Activated CD4-positive, alpha-beta T cell treated with anti-CD3 and anti-CD28 coated beads, Interleukin-2, amount 50 U/mL, for 4 hours (primary cell): Measurements from ENCODE around the gene RAP1GDS1.
"Not testable (repeated sequence)": the region's sequence is repeated elsewhere in the genome, so short reads cannot be mapped to it uniquely, and the experiment has no call there.

Experiments
- DNase-seq, 2 experiments: peaks; one replicate each; pipeline ENCODE4 v3.0.0-alpha.2; 2020

The RAP1GDS1 gene

DNA sequence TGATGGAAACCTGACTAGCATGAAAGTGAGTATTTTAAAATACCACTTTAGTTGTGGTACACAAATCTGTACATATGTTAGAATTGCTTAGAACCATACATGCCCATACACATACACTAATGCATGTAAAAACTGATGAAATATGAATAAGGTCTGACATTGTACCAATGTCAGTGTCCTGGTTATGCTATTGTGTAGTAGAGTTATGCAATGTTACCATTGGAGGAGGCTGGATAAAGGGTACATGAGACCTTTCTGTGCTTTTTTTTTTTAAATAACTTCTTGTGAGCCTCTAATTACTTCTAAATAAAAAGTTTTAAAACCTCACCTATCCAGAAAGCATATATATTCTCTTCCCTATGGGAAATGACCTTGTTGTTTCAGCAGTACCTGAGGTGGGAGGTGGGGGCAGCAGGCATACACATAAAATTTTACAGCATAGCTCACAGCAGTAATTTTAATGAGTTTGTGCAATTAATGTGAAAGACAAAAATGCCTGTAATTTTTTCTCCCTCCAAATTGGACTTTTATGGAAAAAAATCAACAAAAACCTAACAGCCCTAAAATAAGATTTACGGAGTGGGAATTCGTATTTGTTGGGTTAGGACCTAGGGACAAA is 97.6 kb downstream of the RAP1GDS1 start:
- DNase-seq = no peak

DNA sequence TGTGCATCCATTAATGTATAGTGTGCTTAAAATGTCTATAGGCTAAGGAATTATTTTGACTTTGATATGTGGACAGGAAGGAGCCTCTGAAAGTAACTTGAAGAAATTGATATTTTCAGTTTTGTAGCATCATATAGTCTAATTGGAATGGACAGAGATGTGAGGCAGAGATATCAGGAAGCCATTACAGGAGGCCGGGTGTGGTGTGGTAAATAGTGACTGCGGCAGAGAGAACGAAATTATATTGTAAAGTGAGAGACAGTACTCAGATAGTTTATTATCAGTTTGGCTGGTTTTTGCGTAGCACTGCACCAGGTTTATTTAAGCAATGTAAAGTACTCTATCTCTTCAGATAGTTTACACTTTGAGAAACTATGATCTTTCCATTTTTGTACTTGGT is 98.5 kb downstream of the RAP1GDS1 start:
- DNase-seq = no peak

DNA sequence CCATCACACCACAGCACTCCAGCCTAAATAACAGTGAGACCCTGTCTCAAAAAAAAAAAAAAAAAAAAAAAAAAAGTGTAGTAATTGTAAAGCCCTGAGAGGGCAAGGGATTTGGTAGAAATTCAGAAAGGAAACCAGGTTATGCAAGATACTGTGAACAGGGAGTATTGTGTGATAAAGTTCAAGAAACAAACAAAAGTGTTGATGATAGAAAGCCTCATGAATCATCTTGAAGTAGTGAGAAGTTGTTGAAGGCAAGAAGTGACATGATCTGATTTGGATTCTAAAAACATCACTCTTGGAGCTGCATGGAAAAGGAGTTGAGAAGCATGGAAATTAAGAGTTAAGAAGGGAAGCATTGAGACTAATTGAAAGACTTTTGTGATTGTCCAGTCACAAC is 102.2 kb downstream of the RAP1GDS1 start:
- DNase-seq = no peak

DNA sequence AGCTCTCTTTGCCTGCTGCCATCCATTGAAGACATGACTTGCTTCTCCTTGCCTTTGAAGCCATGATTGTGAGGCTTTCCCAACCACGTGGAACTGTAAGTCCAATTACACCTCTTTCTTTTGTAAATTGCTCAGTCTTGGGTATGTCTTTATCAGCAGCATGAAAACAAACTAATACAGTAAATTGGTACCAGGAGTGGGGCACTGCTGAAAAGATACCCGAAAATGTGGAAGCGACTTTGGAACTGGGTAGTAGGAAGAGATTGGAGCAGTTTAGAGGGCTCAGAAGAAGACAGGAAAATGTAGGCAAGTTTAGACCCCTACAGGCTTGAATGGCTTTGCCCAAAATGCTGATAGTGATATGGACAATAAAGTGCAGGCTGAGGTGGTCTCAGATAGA is 105.1 kb downstream of the RAP1GDS1 start:
- DNase-seq = not testable (repeated sequence)

DNA sequence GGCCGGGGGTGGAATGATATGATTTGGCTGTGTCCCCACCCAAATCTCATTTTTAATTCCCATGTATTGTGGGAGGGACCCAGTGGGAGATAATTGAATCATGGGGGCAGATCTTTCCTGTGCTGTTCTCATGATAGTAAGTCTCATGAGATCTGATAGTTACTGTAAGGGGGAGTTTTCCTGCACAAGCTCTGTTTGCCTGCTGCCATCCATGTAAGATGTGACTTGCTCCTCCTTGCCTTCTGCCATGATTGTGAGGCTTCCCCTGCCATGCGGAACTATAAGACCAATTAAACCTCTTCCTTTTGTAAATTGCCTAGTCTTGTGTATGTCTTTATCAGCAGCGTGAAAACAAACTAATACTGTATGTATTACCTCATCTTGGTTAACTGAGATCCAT is 106.8 kb downstream of the RAP1GDS1 start:
- DNase-seq = not testable (repeated sequence)

DNA sequence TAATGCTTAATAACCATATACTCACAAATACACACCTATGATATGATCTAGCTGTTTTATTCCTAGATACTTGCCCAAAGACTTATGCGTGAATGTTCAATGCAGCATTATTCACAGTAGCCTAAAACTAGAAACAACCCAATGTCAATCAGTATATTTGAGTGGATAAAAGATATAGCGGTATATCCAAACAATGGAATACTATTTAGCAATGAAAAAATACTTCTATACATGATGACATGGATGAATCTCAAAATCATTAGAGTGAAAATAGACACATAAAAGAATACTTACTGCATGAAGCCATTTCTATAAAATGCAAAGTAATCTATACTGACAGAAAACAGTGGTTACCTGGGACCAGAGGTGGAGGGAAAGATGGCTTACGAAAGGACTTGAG is 108.1 kb downstream of the RAP1GDS1 start:
- DNase-seq = no peak

DNA sequence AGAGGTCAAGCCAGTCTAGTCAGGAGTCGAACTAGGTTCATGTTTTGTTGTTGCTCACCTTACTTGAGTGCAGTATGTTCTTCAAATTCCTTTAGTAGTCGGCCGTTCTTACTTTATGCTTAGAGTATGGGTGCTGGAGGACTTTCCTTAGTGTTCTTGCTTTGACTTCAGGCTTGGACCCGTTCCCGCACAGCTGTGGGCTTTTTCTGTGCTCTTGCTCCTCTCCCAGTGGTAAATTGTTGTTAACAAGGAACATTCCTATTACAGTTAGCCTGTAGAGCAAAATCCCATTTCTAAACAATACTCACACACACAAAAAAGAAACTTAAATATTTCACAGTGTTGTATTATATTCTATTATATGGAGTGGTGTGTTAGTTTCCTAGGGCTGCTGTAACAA is 113.5 kb downstream of the RAP1GDS1 start:
- no peak for DNase-seq

DNA sequence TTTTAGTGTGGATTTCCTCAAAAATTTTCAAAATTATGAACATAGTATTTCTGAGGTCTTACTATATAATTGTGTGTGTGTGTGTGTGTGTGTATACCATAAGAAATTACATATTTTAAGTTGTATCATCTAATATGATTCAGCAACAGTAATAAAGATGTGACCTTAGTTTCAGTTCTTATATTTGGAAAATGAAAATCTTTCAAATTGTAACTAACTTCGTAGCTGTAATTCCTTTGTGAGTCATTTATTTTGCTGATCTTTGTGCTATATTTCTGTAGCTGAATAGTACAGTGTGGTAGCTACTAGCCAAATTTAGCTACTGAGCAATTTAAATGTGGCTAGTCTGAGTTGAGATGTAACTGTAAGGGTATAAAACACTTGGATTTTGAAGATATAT is 116.4 kb downstream of the RAP1GDS1 start:
- no peak for DNase-seq

DNA sequence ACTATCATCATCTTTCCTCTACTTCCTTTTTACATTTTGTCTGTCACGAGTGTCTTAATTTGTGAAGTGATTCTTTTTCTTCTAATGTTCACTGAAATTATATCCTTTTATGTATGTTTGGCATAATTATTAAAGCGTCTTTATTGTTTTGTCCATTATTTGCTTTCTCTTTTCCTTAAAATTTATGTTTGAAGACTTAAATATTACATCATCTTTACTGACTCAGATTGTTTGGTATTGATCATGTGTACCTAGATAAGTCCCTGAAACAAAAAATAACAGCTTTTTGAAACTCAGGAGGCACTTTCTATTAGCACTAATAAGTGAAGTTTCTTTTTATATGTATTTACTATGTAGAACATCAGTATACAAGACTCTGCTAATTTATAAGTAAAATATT is 120.1 kb downstream of the RAP1GDS1 start:
- DNase-seq = no peak

DNA sequence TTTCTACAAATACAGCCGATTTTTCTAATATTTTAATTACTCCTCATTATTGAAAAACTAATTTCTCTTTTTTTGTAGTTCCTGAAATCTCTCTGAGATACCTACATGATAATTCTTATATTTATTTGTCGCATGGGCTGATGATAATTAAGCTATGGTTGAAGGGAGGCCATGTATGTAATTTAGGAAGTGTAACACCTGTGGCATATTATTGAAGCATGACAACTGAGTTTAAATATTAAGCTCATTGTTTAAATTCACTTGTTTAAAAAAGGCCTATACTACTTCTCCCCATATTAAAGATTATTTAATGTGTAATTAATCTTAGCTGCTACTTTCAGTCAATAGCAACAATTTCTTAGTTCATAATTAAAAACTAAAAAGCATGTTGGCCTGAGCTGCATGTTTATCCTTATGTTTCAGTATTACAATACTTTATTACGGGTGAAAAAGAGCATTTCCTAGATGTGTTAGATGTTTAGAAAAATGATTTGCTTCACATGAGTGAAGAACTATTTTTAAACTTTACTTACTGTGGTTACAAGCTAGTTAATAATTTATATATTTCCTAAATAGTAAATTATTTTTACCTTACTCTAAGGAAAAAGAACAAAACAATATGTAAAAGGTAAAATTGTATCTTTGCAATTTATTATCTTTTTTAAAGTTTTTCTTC is 122.4 kb downstream of the RAP1GDS1 start:
- no peak for DNase-seq

DNA sequence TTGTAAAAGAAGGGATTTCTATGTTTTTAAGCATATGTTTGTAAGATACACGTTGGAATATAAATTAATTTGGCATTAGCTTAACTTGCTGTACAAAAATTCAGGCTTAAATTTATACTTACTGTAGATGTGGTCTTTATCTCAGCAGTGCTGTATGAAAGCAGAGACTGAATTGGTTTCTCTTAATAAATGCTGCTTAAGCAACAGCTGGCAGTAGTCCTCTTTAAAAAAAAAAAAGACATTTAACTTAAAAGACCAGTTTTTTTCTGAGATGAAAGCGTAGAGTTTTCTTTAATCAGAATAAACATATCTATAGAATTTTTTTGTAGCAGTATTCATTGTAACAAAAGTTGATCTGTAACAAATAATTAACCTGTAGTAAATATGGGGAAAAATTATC is 124.6 kb downstream of the RAP1GDS1 start:
- no peak for DNase-seq

DNA sequence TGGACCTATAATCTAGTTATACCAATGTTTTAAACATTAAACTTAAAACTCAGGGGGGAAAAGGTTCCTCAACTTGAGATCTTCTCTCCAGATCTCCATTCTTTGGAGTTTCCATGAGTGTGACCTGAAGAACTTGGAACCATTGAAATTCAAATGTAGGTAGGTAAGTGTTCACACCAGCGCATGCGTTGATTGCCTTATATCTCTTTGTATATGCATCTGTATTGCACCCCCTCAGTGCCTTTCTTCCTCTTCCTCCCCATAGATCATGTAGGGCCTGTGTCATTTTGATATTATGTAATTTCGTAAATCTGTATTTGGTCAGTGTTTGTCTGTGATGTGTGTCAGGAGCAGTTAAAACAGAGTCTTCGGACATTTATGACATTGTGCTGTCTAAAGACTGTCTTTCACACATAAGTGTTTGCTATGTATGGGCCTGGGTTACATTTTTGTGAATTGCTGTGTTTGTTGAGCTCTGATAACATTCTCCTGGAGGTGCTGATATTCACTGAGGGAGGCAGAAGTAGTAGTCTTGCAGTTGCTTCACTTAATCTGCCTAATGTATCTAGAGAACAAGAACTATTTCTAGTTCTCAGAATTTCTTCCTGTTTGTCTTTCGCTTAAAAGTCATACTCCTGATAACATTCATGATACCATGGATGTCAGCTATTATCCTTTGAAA is 126.3 kb downstream of the RAP1GDS1 start:
- no peak for DNase-seq

DNA sequence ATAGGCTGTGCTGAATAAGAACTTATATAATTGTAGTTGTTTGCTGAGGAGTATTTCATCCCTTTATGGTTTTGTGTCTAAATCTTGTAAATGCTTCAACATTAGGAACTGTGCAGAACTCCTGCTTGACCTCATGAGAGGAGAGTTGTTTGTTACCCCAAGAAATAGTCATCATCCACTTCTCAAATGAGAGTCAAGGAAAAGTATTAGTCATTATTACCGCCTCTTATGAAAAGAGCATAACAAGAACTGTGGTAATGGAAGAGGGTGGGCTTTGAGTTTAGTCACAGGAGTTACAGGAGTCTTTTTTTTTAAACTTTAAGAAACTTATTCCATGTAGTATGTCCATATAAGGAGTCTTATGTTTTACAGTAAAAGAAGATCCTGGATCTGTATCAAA is 132.9 kb downstream of the RAP1GDS1 start:
- DNase-seq = no peak

DNA sequence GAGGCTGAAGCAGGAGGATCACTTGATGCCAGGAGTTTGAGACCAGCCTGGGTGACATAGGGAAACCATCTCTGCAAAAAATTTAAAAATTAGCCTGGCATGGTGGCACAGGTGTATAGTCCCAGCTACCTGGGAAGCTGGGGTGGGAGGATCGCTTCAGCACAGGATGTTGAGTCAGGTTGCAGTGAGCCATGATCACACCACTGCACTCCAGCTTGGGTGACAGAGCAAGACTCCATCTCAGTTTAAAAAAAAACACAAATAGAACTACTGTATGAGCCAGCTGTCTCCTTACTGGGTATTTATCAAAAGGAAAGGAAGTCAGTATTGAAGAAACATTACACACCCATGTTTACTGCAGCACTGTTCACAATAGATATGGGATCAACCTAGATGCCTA is 138.7 kb downstream of the RAP1GDS1 start:
- DNase-seq = no peak

DNA sequence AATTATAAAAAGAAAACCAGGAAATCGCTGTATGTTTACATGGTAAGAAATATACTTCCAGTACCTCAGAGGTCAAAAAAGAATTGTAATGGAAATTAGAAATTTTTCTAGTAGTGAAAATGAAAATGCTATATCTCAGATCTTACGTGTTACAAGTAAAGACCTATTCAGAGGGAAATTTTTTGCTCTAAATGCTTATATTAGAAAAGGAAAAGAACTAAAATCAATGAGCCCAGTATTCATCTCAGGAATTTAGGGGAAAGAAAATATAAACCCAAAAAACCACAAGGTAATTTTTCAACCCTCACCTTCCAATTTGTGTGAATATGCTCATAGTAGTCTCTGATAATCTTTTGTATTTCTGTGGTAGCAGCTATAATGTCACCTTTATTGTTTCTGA is 145.6 kb downstream of the RAP1GDS1 start:
- DNase-seq = no peak

DNA sequence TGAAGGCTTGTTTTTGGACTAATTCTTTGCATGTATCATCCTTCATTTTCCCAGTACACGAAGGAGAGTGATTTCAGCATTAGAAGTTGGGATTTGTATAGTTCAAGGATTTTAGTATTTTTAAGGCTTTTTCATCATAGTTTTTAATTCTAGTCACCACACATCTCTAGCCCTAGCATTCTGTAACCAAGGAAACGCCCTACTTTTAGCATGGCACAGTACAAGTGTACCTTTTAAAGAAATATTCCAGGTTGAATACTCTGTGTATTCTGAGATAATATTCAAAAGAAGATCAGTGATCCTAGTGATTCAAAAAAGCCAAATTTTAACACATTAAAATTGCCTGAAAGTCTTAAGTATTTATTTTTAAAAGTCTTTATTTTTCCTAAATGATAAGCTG is 150.5 kb downstream of the RAP1GDS1 start:
- DNase-seq = no peak

DNA sequence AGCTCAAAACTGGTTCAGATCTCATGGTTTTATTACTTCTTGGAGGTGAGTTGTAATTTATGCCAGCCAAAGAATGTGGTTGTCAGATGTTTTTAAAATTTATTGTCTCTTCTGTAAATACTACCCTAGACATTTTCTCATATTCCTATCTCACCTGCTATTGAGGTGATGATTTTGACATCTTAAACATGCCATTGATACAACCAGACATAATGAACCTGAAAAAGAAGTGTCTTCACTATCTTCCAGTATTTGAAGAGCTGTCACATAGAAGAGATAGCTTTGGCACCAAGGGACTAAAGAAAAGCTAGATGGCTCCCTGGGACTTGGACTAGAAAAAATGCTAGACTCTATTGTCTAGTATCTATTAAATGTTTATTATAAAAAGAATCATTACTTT is 155.7 kb downstream of the RAP1GDS1 start:
- DNase-seq = no peak

DNA sequence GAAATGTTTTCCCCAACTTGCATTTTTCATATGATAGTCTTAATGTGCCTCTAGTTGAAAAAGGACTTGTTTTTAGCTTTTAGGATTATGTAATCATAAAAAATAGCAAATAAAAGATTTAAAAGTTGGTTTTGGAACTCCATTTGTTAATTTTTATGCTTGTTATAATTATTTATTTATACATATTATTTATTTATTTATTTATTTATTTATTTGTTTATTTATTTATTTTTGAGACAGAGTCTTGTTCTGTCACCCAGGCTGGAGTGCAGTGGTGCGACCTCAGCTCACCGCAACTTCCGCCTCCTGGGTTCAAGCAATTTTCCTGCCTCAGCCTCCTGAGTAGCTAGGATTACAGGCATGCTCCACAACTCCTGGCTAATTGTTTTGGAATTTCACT is 159.0 kb downstream of the RAP1GDS1 start:
- not testable (repeated sequence) for DNase-seq

DNA sequence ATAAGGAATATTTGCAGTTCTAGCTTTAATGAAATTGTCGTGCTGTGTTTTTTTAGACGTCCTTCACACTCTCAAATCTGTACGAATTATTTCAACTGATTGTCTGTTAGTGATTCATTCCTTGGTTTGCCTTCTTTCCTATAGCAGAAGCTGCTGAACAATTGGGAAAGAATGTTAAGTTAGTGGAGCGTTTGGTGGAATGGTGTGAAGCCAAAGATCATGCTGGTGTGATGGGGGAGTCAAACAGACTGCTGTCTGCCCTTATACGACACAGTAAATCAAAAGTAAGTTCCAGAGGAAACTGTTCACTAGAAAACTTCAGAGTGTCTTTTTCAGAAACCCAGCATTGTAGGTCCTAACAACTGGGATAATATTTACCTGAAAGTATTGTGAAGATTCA is 159.9 kb downstream of the RAP1GDS1 start:
- DNase-seq = no peak

DNA sequence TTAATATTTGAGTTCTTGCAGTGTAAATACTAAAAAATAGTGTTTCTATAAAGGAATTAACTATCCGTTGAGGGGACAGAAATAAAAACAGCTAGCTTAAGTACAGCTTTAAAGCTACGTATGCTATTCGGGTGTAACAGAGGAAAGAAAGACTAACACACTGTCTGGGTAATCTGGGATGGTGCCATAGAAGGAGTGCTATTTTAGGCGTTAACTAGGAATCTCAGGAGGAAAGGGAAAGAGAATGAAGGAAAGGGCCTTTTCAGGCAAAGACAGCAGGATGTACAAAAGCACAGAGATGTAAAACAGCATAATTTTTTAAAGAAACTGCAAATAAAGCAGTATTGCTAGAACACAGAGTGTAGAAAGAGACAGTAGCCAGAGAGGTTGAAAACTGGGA is 161.8 kb downstream of the RAP1GDS1 start:
- no peak for DNase-seq

DNA sequence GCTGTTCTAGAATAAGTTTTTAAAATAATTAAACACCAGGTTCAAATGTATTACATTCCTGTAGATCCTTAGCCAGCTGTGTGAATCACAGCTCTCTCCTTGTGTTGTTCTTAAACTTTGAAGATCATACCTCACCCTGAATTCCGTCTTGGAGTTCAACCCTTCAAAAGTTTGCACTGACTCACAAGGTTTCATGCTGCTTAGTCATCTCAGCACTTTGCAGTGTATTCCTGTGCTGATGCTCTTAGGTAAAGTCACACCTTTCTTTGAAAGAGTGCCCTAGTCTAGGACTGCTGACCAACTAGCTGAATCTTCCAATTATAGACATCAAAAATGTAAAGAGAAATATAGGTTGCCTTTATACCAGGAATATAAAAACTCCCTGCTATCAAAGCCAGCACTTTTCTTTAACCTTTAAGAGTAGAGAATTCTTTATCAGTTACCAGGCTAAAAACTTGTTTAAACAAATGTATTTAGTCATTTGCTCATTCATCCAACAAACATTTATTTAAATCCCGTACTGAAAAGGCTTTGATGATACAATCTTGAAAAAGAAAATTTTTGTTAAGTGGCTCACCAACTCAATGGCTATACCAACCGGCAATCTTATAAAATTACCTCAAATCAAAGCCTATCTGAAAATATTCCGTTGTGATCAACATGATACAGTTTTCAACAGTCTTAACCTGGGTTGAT is 169.7 kb downstream of the RAP1GDS1 start:
- no peak for DNase-seq

DNA sequence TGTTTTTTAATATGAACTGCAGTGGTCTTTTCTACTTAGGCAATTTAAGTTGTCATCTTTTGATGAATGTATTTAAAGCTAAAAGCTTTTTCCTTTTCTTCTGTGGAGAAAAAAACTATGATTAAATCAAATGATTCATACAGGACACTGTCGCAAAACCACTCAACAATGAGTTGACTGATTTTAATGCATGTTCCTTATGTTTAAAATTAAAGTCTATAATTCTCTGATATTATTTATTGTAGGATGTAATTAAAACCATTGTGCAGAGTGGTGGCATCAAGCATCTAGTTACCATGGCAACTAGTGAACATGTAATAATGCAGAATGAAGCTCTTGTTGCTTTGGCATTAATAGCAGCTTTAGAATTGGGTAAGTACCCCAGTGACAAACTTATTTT is 172.5 kb downstream of the RAP1GDS1 start:
- no peak for DNase-seq

DNA sequence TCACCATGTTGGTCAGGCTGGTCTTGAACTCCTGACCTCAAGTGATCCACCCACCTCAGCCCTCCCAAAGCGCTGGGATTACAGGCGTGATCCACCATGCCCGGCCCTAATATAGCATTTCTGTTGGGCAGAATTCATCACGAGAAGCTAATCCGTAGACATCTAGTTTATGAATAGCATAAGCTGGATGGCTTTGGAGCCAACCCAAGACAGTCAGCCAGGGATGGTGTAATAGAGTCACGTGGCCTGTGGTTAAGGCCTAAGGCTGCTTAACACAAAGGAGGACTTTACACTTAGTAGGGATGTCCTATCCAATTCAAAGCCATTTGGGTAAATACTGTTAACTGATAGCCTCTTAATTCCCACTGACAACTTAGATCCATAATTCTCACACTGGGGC is 173.6 kb downstream of the RAP1GDS1 start:
- no peak for DNase-seq

DNA sequence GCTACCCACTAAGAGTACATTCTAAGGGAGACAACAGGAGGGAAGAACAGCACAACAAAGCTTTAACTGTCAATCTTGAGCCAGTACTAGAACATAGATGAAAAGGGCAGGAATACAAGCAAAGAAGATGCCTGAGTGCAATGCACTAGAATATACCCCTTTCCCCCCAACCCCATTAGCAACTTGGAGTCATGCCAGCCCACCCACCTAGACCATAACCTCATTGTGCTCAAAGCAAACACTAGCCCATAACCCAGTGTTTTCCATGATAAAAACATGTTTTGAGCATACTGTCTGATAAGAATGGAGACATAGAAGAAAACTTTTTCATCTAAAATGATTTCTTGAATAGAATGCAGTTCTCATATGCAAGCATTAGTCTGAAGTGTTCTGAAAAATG is 183.2 kb downstream of the RAP1GDS1 start:
- no peak for DNase-seq
